Neural progenitor cell (in vitro differentiated cells): ENCODE data around the gene XPO1.

Experiments used
- CTCF ChIP-seq: fragments of 200-600 bp; sonication (generic); IDR thresholded peaks from 2 replicates; pipeline ENCODE4 v1.5.1; 2017; ENCODE audit warnings: antibody characterized with exemption, mild to moderate bottlenecking
- EZH2 ChIP-seq: fragments of 200-600 bp; sonication (generic); IDR thresholded peaks from 2 replicates; pipeline ENCODE4 v1.6.1; 2017; ENCODE audit warnings: antibody characterized with exemption, mild to moderate bottlenecking, moderate library complexity
- EZH2phosphoT487 ChIP-seq: fragments of 200-600 bp; sonication (generic); IDR thresholded peaks from 2 replicates; pipeline ENCODE4 v1.6.1; 2017; ENCODE audit warnings: antibody characterized with exemption

GRCh38 chr2:61582165-61582564 is 44.0 kb upstream of the XPO1 start:
- TF ChIP-seq EZH2, result no peak
- TF ChIP-seq CTCF, result no peak
- no peak for TF ChIP-seq EZH2phosphoT487
